HG03103 (cell line): ENCODE data around the gene MAP2K1.
"Not testable (repeated sequence)": the region's sequence is repeated elsewhere in the genome, so short reads cannot be mapped to it uniquely, and the experiment has no call there.

Experiments
- ATAC-seq: cut with Tn5 transposase; IDR thresholded peaks from one replicate; pipeline ENCODE4 v1.9.1; 2021; ENCODE audit warnings: low read depth; ENCODE audit not compliant: unreplicated experiment

Gene MAP2K1

DNA sequence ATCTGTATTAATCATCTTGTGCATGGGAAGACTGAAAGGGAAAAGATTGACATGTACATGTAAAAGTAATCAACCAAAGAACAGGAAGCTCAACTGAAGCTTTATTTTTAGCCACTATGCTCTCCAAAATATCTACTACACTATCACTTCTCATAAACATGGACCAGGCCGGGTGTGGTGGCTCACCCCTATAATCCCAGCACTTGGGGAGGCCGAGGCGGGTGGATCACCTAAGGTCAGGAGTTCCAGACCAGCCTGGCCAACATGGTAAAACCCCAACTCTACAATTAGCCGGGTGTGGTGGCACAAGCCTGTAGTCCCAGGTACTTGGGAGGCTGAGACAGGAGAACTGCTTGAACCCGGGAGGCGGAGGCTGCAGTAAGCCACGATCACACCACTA, 113.6 kb downstream of the MAP2K1 start:
- not testable (repeated sequence) for ATAC-seq

- no peak for ATAC-seq
These were observed 115.8 kb downstream of the MAP2K1 start for GRCh38 chr15:66502491-66502890.

- ATAC-seq, result not testable (repeated sequence)
These were observed 116.4 kb downstream of the MAP2K1 start for GRCh38 chr15:66503041-66503648.

DNA sequence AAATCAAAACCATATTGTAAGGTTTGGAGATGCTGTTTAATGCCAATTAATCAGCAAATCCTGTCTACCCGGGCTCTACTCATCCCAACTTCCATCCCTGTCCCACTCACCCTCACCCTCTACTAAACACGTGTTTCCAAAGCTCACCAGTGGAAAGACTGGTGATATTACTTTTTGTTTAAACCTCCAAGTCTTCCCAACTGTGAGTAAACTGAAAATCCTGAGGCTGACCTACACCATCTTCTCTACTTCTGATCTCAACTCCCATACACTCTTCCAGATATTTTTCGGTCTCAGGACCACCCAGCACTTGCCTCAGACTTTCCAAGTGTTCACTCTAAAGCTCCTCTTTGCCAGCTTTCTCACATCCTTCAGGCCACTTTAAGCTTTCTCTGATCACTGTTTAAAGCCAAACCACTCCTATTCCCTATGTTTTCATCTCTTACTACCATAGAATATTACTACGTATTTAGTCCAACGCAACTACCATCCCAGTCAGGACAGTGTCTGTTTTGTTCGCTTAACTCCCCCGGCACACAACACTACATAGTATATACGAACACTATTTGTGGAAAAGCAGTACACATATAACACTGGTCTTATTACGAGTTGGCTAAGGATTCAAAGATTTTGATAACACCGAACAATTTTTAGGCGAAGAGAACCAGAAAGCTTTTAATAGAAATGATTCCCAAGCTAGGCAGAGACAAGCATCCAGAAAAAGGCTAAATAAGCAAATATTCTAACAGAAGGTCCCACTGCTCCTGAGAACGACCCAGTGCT, 117.3 kb downstream of the MAP2K1 start:
- ATAC-seq, result no peak

GRCh38 chr15:66504563-66505429, 118.1 kb downstream of the MAP2K1 start, which contains the start of the genes RPL4 and ZWILCH:
Gene RPL4 (minus strand): TSS chr15:66504855. CDS start chr15:66504790, 65 bp downstream.
Gene ZWILCH (plus strand): TSS chr15:66505326. CDS start chr15:66505339, 13 bp downstream.
- ATAC-seq, result peak; percentile 63

- no peak for ATAC-seq
These were observed 118.7 kb downstream of the MAP2K1 start for GRCh38 chr15:66505430-66505811.

DNA sequence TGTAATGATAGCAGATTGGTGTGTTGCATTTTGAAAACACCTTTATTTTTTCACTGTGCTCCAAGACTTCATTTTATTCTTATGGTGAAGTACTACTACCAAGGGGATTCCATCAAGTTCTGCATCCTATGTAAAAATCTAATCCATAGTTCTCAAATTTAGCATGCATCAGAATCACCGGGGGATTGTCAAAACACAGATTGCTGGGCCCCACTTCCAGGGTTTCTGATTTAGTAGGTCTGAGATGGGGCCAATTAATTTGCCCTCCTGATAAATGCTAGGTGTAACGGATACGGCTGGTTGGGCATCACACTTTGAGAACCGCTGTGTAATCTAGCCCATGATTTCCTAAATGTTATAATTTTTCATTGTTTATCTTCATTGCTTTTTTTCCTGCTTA, 119.1 kb downstream of the MAP2K1 start:
- ATAC-seq, result no peak

GRCh38 chr15:66508293-66508883, 121.7 kb downstream of the MAP2K1 start:
- ATAC-seq, result no peak

DNA sequence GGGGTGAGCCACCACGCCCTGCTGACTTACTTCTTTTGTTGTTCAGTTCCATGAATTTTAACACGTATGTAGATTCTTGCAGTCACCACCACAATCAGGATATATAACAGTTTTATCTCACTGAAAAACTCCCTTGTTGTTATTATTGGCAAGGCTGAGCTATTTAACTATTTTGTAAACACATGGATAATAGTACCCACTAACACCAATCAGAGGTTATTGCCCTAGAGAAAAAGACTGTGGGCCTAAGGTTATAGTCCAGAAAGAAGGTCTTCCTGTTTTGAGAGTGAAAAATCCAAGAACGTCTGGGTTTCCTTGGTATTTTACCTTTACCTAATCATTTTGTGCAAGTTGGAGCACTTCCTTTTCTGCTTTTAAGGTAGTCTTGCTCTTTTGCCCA, 127.9 kb downstream of the MAP2K1 start:
- ATAC-seq, result no peak

- ATAC-seq, result no peak
These were observed 129.2 kb downstream of the MAP2K1 start for GRCh38 chr15:66515901-66516322.

GRCh38 chr15:66523926-66524325, 137.2 kb downstream of the MAP2K1 start:
- ATAC-seq, result no peak

DNA sequence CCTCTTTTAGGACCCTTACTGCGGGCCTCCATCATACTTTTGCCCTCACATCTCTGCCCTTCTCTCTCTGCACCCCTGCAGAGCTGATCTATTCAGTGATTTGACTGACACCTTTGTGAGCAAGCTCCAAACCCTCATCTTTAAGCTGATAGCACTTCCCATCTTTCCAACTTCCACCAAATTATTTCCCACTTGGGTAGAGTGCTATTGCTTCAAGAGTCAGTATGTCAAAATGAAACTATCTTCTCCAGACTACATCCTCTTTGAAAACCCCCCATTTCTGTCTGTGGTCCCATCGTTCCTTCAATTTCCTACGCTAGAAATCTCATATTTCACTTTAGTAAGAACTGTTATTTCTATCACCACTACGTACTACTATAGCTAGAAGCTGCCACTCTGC, 138.1 kb downstream of the MAP2K1 start:
- ATAC-seq, result no peak

GRCh38 chr15:66535056-66535455, 148.3 kb downstream of the MAP2K1 start:
- no peak for ATAC-seq
